MM.1S (cell line): ENCODE results near the gene ARHGAP1.

Experiments
- DNase-seq: peaks from one replicate; pipeline ENCODE4 v3.0.0-alpha.2; 2015
- H2AFZ ChIP-seq: fragments of 300-600 bp; sonication (generic); 2 replicates; pipeline ENCODE4 v1.6.0; 2016; ENCODE audit warnings: antibody characterized with exemption, low read length
- H3F3A ChIP-seq: fragments of 300-600 bp; sonication (generic); 2 replicates; pipeline ENCODE4 v1.6.1; 2016; ENCODE audit warnings: mild to moderate bottlenecking, antibody characterized with exemption, low read length, moderate library complexity, mixed read lengths; ENCODE audit not compliant: insufficient read depth
- H3K27ac ChIP-seq: fragments of 300-600 bp; sonication (generic); 2 replicates; pipeline ENCODE4 v1.5.1; 2016; ENCODE audit warnings: mild to moderate bottlenecking, low read length
- H3K27me3 ChIP-seq: fragments of 300-600 bp; sonication (generic); replicated peaks from 2 replicates; pipeline ENCODE4 v1.6.0; 2016; ENCODE audit warnings: low read length; ENCODE audit not compliant: insufficient read depth
- H3K36me3 ChIP-seq: fragments of 300-600 bp; sonication (generic); replicated peaks from 2 replicates; pipeline ENCODE4 v1.6.1; 2016; ENCODE audit warnings: mild to moderate bottlenecking, low read length, mixed read lengths; ENCODE audit not compliant: insufficient read depth
- H3K4me1 ChIP-seq: fragments of 300-600 bp; sonication (generic); 2 replicates; pipeline ENCODE4 v1.6.1; 2016; ENCODE audit warnings: low read length, mixed read lengths
- H3K4me2 ChIP-seq: fragments of 300-600 bp; sonication (generic); 2 replicates; pipeline ENCODE4 v1.6.0; 2016; ENCODE audit warnings: low read depth, low read length
- H3K4me3 ChIP-seq: fragments of 300-600 bp; sonication (generic); 2 replicates; pipeline ENCODE4 v1.5.1; 2016; ENCODE audit warnings: low read length, mixed read lengths
- H3K79me2 ChIP-seq: fragments of 300-600 bp; sonication (generic); 2 replicates; pipeline ENCODE4 v1.6.1; 2016; ENCODE audit warnings: mixed run types, low read length, mixed read lengths
- H3K9ac ChIP-seq: fragments of 300-600 bp; sonication (generic); 2 replicates; pipeline ENCODE4 v1.6.1; 2016; ENCODE audit warnings: low read length, mixed read lengths
- H3K9me2 ChIP-seq: fragments of 300-600 bp; sonication (generic); replicated peaks from 2 replicates; pipeline ENCODE4 v1.6.1; 2016; ENCODE audit warnings: mild to moderate bottlenecking, low read length, mixed read lengths; ENCODE audit not compliant: insufficient read depth
- H3K9me3 ChIP-seq: fragments of 300-600 bp; sonication (generic); replicated peaks from 2 replicates; pipeline ENCODE4 v1.6.1; 2016; ENCODE audit warnings: mild to moderate bottlenecking, low read length, mixed read lengths; ENCODE audit not compliant: insufficient read depth
- H4K20me1 ChIP-seq: fragments of 300-600 bp; sonication (generic); 2 replicates; pipeline ENCODE4 v1.6.1; 2016; ENCODE audit warnings: mild to moderate bottlenecking, low read length, moderate library complexity, mixed read lengths; ENCODE audit not compliant: insufficient read depth
- CTCF ChIP-seq: fragments of 300-600 bp; sonication (generic); IDR thresholded peaks from 2 replicates; pipeline ENCODE4 v1.5.1; 2016; ENCODE audit warnings: antibody characterized with exemption, low read length, mixed read lengths
- EZH2 ChIP-seq: fragments of 300-600 bp; sonication (generic); optimal IDR thresholded peaks from 2 replicates; pipeline ENCODE3; 2017; ENCODE audit warnings: low read depth, mild to moderate bottlenecking, antibody characterized with exemption, low read length, mixed read lengths
- EZH2phosphoT487 ChIP-seq: fragments of 300-600 bp; sonication (generic); IDR thresholded peaks from 2 replicates; pipeline ENCODE4 v1.6.1; 2018; ENCODE audit warnings: antibody characterized with exemption, low read length

Gene ARHGAP1

GRCh38 chr11:46643531-46643930 lies 56.9 kb downstream of the ARHGAP1 start:
- Histone ChIP-seq H3K9ac (no peak overlapping the region), H3K4me2 (no peak overlapping the region), H3F3A (no peaks in the 10 kb centered on the region), H3K27ac (no peak overlapping the region), H4K20me1 (no peaks in the 10 kb centered on the region), H2AFZ (no peak overlapping the region), H3K4me3 (no peak overlapping the region), H3K27me3 (no peaks in the 10 kb centered on the region), H3K4me1 (no peaks in the 10 kb centered on the region), H3K79me2 (no peaks in the 10 kb centered on the region), H3K9me2 (no peaks in the 10 kb centered on the region), H3K36me3 (no peaks in the 10 kb centered on the region), H3K9me3 (no peaks in the 10 kb centered on the region)
- no peak for DNase-seq
- TF ChIP-seq EZH2phosphoT487: no peak
- no peak for TF ChIP-seq CTCF
- no peak for TF ChIP-seq EZH2

- Histone ChIP-seq H3K9ac (no peak overlapping the region), H3K79me2 (no peaks in the 10 kb centered on the region), H3K27ac (no peak overlapping the region), H3K27me3 (no peaks in the 10 kb centered on the region), H4K20me1 (no peaks in the 10 kb centered on the region), H3K4me3 (no peak overlapping the region), H3K9me2 (no peaks in the 10 kb centered on the region), H3F3A (no peaks in the 10 kb centered on the region), H3K4me2 (no peak overlapping the region), H2AFZ (no peak overlapping the region), H3K4me1 (no peaks in the 10 kb centered on the region), H3K9me3 (no peaks in the 10 kb centered on the region), H3K36me3 (no peaks in the 10 kb centered on the region)
- DNase-seq: no peak
- TF ChIP-seq CTCF (no peak), EZH2phosphoT487 (no peak), EZH2 (no peak)
Measured at GRCh38 chr11:46642627-46643335, 57.6 kb downstream of the ARHGAP1 start.

- Histone ChIP-seq H3F3A (no peaks in the 10 kb centered on the region), H3K4me2 (no peak overlapping the region), H3K27ac (no peak overlapping the region), H3K4me1 (no peaks in the 10 kb centered on the region), H3K4me3 (no peak overlapping the region), H4K20me1 (no peaks in the 10 kb centered on the region), H3K9me3 (no peaks in the 10 kb centered on the region), H3K79me2 (no peaks in the 10 kb centered on the region), H2AFZ (no peak overlapping the region), H3K36me3 (no peaks in the 10 kb centered on the region), H3K9ac (no peak overlapping the region), H3K9me2 (no peaks in the 10 kb centered on the region), H3K27me3 (no peaks in the 10 kb centered on the region)
- TF ChIP-seq EZH2: no peak
- no peak for TF ChIP-seq EZH2phosphoT487
- TF ChIP-seq CTCF: no peak
- no peak for DNase-seq
Measured at GRCh38 chr11:46641639-46642038, 58.8 kb downstream of the ARHGAP1 start.
